Liver (tissue), 3 donors: Measurements from ENCODE around the gene CHTF18.

Experiments
- CTCF ChIP-seq: fragments of 150-350 bp; IDR thresholded peaks from 2 replicates; pipeline ENCODE4 v1.5.1; 2017; ENCODE audit warnings: improper control_type of control experiment, low read depth, low read length; ENCODE audit not compliant: missing input control
- FOXA1 ChIP-seq: IDR thresholded peaks from 2 replicates; pipeline ENCODE4 v1.6.1; 2016; ENCODE audit warnings: antibody characterized with exemption
- GABPA ChIP-seq, 2 donors: IDR thresholded peaks in 1 of 2; conservative IDR thresholded peaks in 1 of 2; 2 replicates each; pipeline ENCODE4 v1.6.1; 2016; ENCODE audit warnings: antibody characterized with exemption in 2 of 2, mild to moderate bottlenecking in 1 of 2, moderate library complexity in 1 of 2
- HNF4G ChIP-seq: IDR thresholded peaks from 2 replicates; pipeline ENCODE4 v1.6.1; 2016; ENCODE audit warnings: antibody characterized with exemption
- JUND ChIP-seq, 2 donors: IDR thresholded peaks; 2 replicates each; pipeline ENCODE4 v1.6.1; 2016; ENCODE audit warnings: antibody characterized with exemption in 2 of 2
- NR2F2 ChIP-seq: IDR thresholded peaks from 2 replicates; pipeline ENCODE4 v1.6.1; 2016; ENCODE audit warnings: antibody characterized with exemption
- RAD21 ChIP-seq, 2 donors: IDR thresholded peaks; 2 replicates each; pipeline ENCODE4 v1.6.1; 2016; ENCODE audit warnings: antibody characterized with exemption in 2 of 2, mild to moderate bottlenecking in 2 of 2
- REST ChIP-seq: IDR thresholded peaks from 2 replicates; pipeline ENCODE4 v1.6.1; 2016; ENCODE audit warnings: antibody characterized with exemption, mild to moderate bottlenecking
- RXRA ChIP-seq, 2 donors: IDR thresholded peaks; 2 replicates each; pipeline ENCODE4 v1.6.1; 2017 to 2018; ENCODE audit warnings: antibody characterized with exemption in 2 of 2, mild to moderate bottlenecking in 1 of 2
- SP1 ChIP-seq: IDR thresholded peaks from 2 replicates; pipeline ENCODE4 v1.6.1; 2018; ENCODE audit warnings: antibody characterized with exemption, mild to moderate bottlenecking
- TAF1 ChIP-seq: conservative IDR thresholded peaks from 2 replicates; pipeline ENCODE4 v1.6.1; 2016; ENCODE audit warnings: antibody characterized with exemption, mild to moderate bottlenecking
- YY1 ChIP-seq: IDR thresholded peaks from 2 replicates; pipeline ENCODE4 v1.6.1; 2016; ENCODE audit warnings: antibody characterized with exemption, mild to moderate bottlenecking
- ZBTB33 ChIP-seq: IDR thresholded peaks from 2 replicates; pipeline ENCODE4 v1.6.1; 2016; ENCODE audit warnings: antibody characterized with exemption
- TF ChIP-seq, protein P1 (sequence below): IDR thresholded peaks from 2 replicates; pipeline ENCODE4 v1.6.1; 2016; ENCODE audit warnings: antibody characterized with exemption
- donor health status: healthy.
- donor health status: healthy.

DNA sequence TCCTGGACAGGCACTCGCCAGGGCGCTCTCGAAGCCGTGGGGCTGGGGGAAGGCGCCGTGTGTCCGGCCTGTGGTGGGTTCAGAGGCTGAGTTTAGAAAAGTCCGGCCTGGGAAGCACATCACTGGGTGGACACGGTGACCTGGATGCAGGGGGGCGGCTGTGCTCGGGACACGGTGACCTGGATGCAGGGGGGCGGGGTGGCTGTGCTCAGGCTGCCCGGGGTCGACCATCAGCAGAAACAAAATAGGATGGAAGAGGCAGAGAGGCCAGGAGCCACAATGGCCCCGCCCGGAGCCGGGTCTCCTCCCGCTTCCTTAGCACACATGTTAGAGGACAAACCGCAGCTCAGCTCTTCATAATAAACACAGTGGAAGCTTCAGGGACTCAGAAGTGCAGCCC is 55.4 kb downstream of the CHTF18 start:
- TF ChIP-seq NR2F2 (no peak), CTCF (no peak), YY1 (no peak), GABPA (IDR thresholded peaks at IDR 0.05 in 1 of 2, conservative IDR thresholded peaks at IDR 0.05 in 1 of 2) (no peak), RAD21 (IDR thresholded peaks at IDR 0.05) (no peak), TAF1 (no peak), FOXA1 (no peak), REST (no peak), ZBTB33 (no peak), HNF4G (no peak), JUND (IDR thresholded peaks at IDR 0.05) (no peak), SP1 (no peak), RXRA (IDR thresholded peaks at IDR 0.05) (no peak)
- TF ChIP-seq, protein P1, sequence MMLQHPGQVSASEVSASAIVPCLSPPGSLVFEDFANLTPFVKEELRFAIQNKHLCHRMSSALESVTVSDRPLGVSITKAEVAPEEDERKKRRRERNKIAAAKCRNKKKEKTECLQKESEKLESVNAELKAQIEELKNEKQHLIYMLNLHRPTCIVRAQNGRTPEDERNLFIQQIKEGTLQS: no peak
